Vagina (tissue), 2 donors: ENCODE measurements around the gene LRIT1. TPM values are rescaled to one million over a fixed set of nuclear protein-coding genes. Genes with fewer than 3 reads are reported as not detected.

Experiments
- DNase-seq, 2 donors: peaks; one replicate each; pipeline ENCODE4 v3.0.0-alpha.2; 2017; ENCODE audit errors: extremely low spot score in 2 of 2
- H3K27ac ChIP-seq: fragments of 200-600 bp; sonication (generic); one replicate; pipeline ENCODE4 v1.5.1; 2019
- H3K27me3 ChIP-seq: fragments of 200-600 bp; sonication (generic); one replicate; pipeline ENCODE4 v1.5.1; 2019
- H3K36me3 ChIP-seq, 2 donors: fragments of 200-600 bp; sonication (generic); one replicate each; pipeline ENCODE4 v1.5.1; 2017 to 2019
- H3K4me1 ChIP-seq: fragments of 200-600 bp; sonication (generic); one replicate; pipeline ENCODE4 v1.5.1; 2019
- H3K4me3 ChIP-seq, 2 donors: fragments of 200-600 bp; sonication (generic); 1 replicate in 1 of 2; 2 replicates in 1 of 2; pipeline ENCODE4 v1.5.1; 2016 to 2019
- H3K9me3 ChIP-seq: fragments of 200-600 bp; sonication (generic); one replicate; pipeline ENCODE4 v1.5.1; 2019
- CTCF ChIP-seq, 3 experiments: fragments of 450-650 bp in 2 of 3; fragments of 200-600 bp in 1 of 3; sonication (generic) in 1 of 3; IDR thresholded peaks; one replicate each; pipeline ENCODE4 v1.5.1; 2017 to 2019; ENCODE audit warnings: antibody characterized with exemption in 3 of 3, mild to moderate bottlenecking in 2 of 3, moderate library complexity in 2 of 3
- POLR2A ChIP-seq, 2 donors: fragments of 450-650 bp; IDR thresholded peaks; one replicate each; pipeline ENCODE4 v1.6.1; 2017; ENCODE audit warnings: antibody characterized with exemption in 2 of 2, mild to moderate bottlenecking in 2 of 2, moderate library complexity in 2 of 2
- POLR2AphosphoS5 ChIP-seq, 2 donors: sonication (generic); formaldehyde crosslinking; IDR thresholded peaks; one replicate each; pipeline ENCODE4 v1.9.0; 2017; ENCODE audit warnings: antibody characterized with exemption in 2 of 2, mild to moderate bottlenecking in 2 of 2, low read depth in 1 of 2; ENCODE audit not compliant: insufficient read depth in 1 of 2
- intact Hi-C: fragments of 100-400 bp; cut with DNase I; formaldehyde crosslinking; loops from one replicate; pipeline ENCODE4 v1.15.1; 2023
- total RNA-seq: library from RNA; depleted of rRNA; stranded (reverse); fragments of >200 nt; gene quantifications from one replicate; pipeline ENCODE4 v1.2.3, GENCODE V29; 2016

The LRIT1 gene
- total RNA-seq, 1 donor from 2014 or later, result not detected

GRCh38 chr10:84214612-84215235, 26.6 kb downstream of the LRIT1 start:
- DNase-seq, result no peak
- TF ChIP-seq POLR2AphosphoS5 (IDR thresholded peaks at IDR 0.05; ENCODE audit: insufficient read depth in 1 of 2, low read depth in 1 of 2) (no peak), CTCF (IDR thresholded peaks at IDR 0.05) (no peak), POLR2A (IDR thresholded peaks at IDR 0.05) (no peak)

GRCh38 chr10:84214046-84214572, 27.2 kb downstream of the LRIT1 start:
- Histone ChIP-seq H3K4me3 (no peak overlapping the region), H3K9me3 (no peaks in the 10 kb centered on the region), H3K27me3 (no peaks in the 10 kb centered on the region), H3K4me1 (no peaks in the 10 kb centered on the region), H3K27ac (no peak overlapping the region), H3K36me3 (no peaks in the 10 kb centered on the region)
- no peak for DNase-seq
- TF ChIP-seq CTCF (IDR thresholded peaks at IDR 0.05) (no peak), POLR2AphosphoS5 (IDR thresholded peaks at IDR 0.05; ENCODE audit: insufficient read depth in 1 of 2, low read depth in 1 of 2) (no peak), POLR2A (IDR thresholded peaks at IDR 0.05) (no peak)
- intact Hi-C loops, result no loop called here

More at GRCh38 chr10:84214612-84215235, 26.6 kb downstream of the LRIT1 start:
- Histone ChIP-seq H3K4me3 (no peak overlapping the region), H3K27ac (no peak overlapping the region), H3K9me3 (no peaks in the 10 kb centered on the region), H3K36me3 (no peaks in the 10 kb centered on the region), H3K27me3 (no peaks in the 10 kb centered on the region), H3K4me1 (no peaks in the 10 kb centered on the region)
- intact Hi-C loops, result no loop called here

- Histone ChIP-seq H3K9me3 (no peaks in the 10 kb centered on the region), H3K4me3 (no peak overlapping the region), H3K27ac (no peak overlapping the region), H3K27me3 (no peaks in the 10 kb centered on the region), H3K4me1 (no peaks in the 10 kb centered on the region), H3K36me3 (no peaks in the 10 kb centered on the region)
- TF ChIP-seq POLR2AphosphoS5 (IDR thresholded peaks at IDR 0.05; ENCODE audit: insufficient read depth in 1 of 2, low read depth in 1 of 2), result no peak
- intact Hi-C loops, result no loop called here
- DNase-seq, result no peak
Measured at GRCh38 chr10:84213076-84213475, 28.3 kb downstream of the LRIT1 start.

- Histone ChIP-seq H3K27ac (no peak overlapping the region), H3K36me3 (no peaks in the 10 kb centered on the region), H3K4me1 (no peaks in the 10 kb centered on the region), H3K27me3 (no peaks in the 10 kb centered on the region), H3K9me3 (no peaks in the 10 kb centered on the region), H3K4me3 (no peak overlapping the region)
- intact Hi-C loops, result no loop called here
- TF ChIP-seq POLR2A (IDR thresholded peaks at IDR 0.05), result no peak
- TF ChIP-seq POLR2AphosphoS5 (IDR thresholded peaks at IDR 0.05; ENCODE audit: insufficient read depth in 1 of 2, low read depth in 1 of 2), result no peak
- no peak for TF ChIP-seq CTCF (IDR thresholded peaks at IDR 0.05)
- DNase-seq, result no peak
Measured at GRCh38 chr10:84212014-84212413, 29.3 kb downstream of the LRIT1 start.

GRCh38 chr10:84211566-84211965, 29.8 kb downstream of the LRIT1 start:
- no peaks in the 10 kb centered on the region for H3K4me1 ChIP-seq
- H3K27me3 ChIP-seq, result no peaks in the 10 kb centered on the region
- no peak for TF ChIP-seq POLR2AphosphoS5 (IDR thresholded peaks at IDR 0.05; ENCODE audit: insufficient read depth in 1 of 2, low read depth in 1 of 2)
- TF ChIP-seq POLR2A (IDR thresholded peaks at IDR 0.05), result no peak
- no peak for TF ChIP-seq CTCF (IDR thresholded peaks at IDR 0.05)
- H3K27ac ChIP-seq, result no peak overlapping the region
- H3K4me3 ChIP-seq, result no peak overlapping the region
- no peaks in the 10 kb centered on the region for H3K9me3 ChIP-seq
- intact Hi-C loops, result no loop called here
- H3K36me3 ChIP-seq, result no peaks in the 10 kb centered on the region
- no peak for DNase-seq
